HepG2 (cell line): ENCODE measurements around the gene C1QTNF5. TPM values are rescaled to one million over a fixed set of nuclear protein-coding genes. Genes with fewer than 3 reads are reported as not detected.

ENCODE experiments used
- ATF7-NPFF ChIP-seq: sonication (generic); formaldehyde crosslinking; IDR thresholded peaks from 2 replicates; pipeline ENCODE4 v1.8.1; 2023; ENCODE audit warnings: mild to moderate bottlenecking, low read depth, missing genetic modification reagents, moderate library complexity
- BCL6 ChIP-seq: IDR thresholded peaks from 2 replicates; pipeline ENCODE4 v1.6.1; 2016; ENCODE audit warnings: missing genetic modification reagents, missing compliant biosample characterization
- ERF ChIP-seq: IDR thresholded peaks from 2 replicates; pipeline ENCODE4 v1.6.1; 2018; ENCODE audit warnings: missing biosample characterization, missing genetic modification reagents
- FOXA3 ChIP-seq: IDR thresholded peaks from 2 replicates; pipeline ENCODE4 v1.6.1; 2016; ENCODE audit warnings: missing genetic modification reagents, missing compliant biosample characterization
- JDP2 ChIP-seq: sonication (generic); formaldehyde crosslinking; IDR thresholded peaks from 2 replicates; pipeline ENCODE4 v1.8.1; 2022; ENCODE audit warnings: missing genetic modification reagents, borderline replicate concordance
- JUND ChIP-seq: sonication (generic); formaldehyde crosslinking; IDR thresholded peaks from 2 replicates; pipeline ENCODE4 v1.8.0; 2022; ENCODE audit warnings: mild to moderate bottlenecking, missing genetic modification reagents
- KLF15 ChIP-seq: sonication (generic); formaldehyde crosslinking; IDR thresholded peaks from 2 replicates; pipeline ENCODE4 v1.8.1; 2023; ENCODE audit warnings: borderline replicate concordance, mild to moderate bottlenecking, inconsistent platforms, missing genetic modification reagents, mixed read lengths
- MLLT10 ChIP-seq: sonication (generic); formaldehyde crosslinking; IDR thresholded peaks from 2 replicates; pipeline ENCODE4 v1.4.0; 2020; ENCODE audit warnings: missing genetic modification reagents
- NFYC ChIP-seq: IDR thresholded peaks from 2 replicates; pipeline ENCODE4 v1.6.1; 2016; ENCODE audit warnings: missing genetic modification reagents, missing compliant biosample characterization
- NR2F6 ChIP-seq, 2 experiments: IDR thresholded peaks; 2 replicates each; pipeline ENCODE4 v1.6.1; 2016; ENCODE audit warnings: antibody characterized with exemption in 1 of 2, mild to moderate bottlenecking in 1 of 2
- ONECUT2 ChIP-seq: sonication (generic); formaldehyde crosslinking; IDR thresholded peaks from 2 replicates; pipeline ENCODE4 v1.4.0; 2020; ENCODE audit warnings: missing genetic modification reagents
- PLRG1 ChIP-seq: fragments of 450-650 bp; conservative IDR thresholded peaks from 2 replicates; pipeline ENCODE4 v1.6.1; 2016
- RBAK ChIP-seq: sonication (generic); formaldehyde crosslinking; IDR thresholded peaks from 2 replicates; pipeline ENCODE4 v1.5.1; 2020; ENCODE audit warnings: mild to moderate bottlenecking, missing genetic modification reagents
- SAFB2 ChIP-seq: sonication (generic); formaldehyde crosslinking; IDR thresholded peaks from 2 replicates; pipeline ENCODE4 v1.5.1; 2020; ENCODE audit warnings: missing genetic modification reagents, low read depth, mild to moderate bottlenecking, borderline replicate concordance
- SUZ12 ChIP-seq: fragments of 150-350 bp; IDR thresholded peaks from 2 replicates; pipeline ENCODE4 v1.6.1; 2014; ENCODE audit warnings: low read depth, low read length
- TCF7 ChIP-seq: sonication (generic); IDR thresholded peaks from 2 replicates; pipeline ENCODE4 v1.6.1; 2016; ENCODE audit warnings: antibody characterized with exemption, low read depth
- TEAD3 ChIP-seq: optimal IDR thresholded peaks from 2 replicates; pipeline ENCODE3; 2016; ENCODE audit warnings: borderline replicate concordance
- XBP1 ChIP-seq: sonication (generic); formaldehyde crosslinking; IDR thresholded peaks from 2 replicates; pipeline ENCODE4 v1.5.0; 2020; ENCODE audit warnings: missing genetic modification reagents
- XRCC5 ChIP-seq: fragments of 200-400 bp; formaldehyde crosslinking; optimal IDR thresholded peaks from 2 replicates; pipeline ENCODE3; 2017; ENCODE audit warnings: mild to moderate bottlenecking, low read length
- ZBTB44 ChIP-seq: sonication (generic); formaldehyde crosslinking; IDR thresholded peaks from 2 replicates; pipeline ENCODE4 v1.4.0; 2020; ENCODE audit warnings: missing genetic modification reagents
- ZKSCAN8 ChIP-seq: IDR thresholded peaks from 2 replicates; pipeline ENCODE4 v1.6.1; 2016; ENCODE audit warnings: borderline replicate concordance, missing genetic modification reagents, missing compliant biosample characterization
- ZNF251 ChIP-seq: sonication (generic); formaldehyde crosslinking; IDR thresholded peaks from 2 replicates; pipeline ENCODE4 v1.9.0; 2021; ENCODE audit warnings: mild to moderate bottlenecking, missing genetic modification reagents
- ZNF317 ChIP-seq: sonication (generic); formaldehyde crosslinking; IDR thresholded peaks from 2 replicates; pipeline ENCODE4 v1.5.0; 2020; ENCODE audit warnings: mild to moderate bottlenecking, missing genetic modification reagents
- ZNF468 ChIP-seq: sonication (generic); formaldehyde crosslinking; IDR thresholded peaks from 2 replicates; pipeline ENCODE4 v1.8.0; 2022; ENCODE audit warnings: mild to moderate bottlenecking, moderate library complexity, missing genetic modification reagents
- ZNF564 ChIP-seq: sonication (generic); formaldehyde crosslinking; IDR thresholded peaks from 2 replicates; pipeline ENCODE4 v1.8.1; 2023; ENCODE audit warnings: mild to moderate bottlenecking, missing genetic modification reagents
- ZNF737 ChIP-seq: sonication (generic); formaldehyde crosslinking; IDR thresholded peaks from 2 replicates; pipeline ENCODE4 v1.5.0; 2020; ENCODE audit warnings: missing genetic modification reagents, mild to moderate bottlenecking, borderline replicate concordance
- ZNF790 ChIP-seq: sonication (generic); formaldehyde crosslinking; IDR thresholded peaks from 2 replicates; pipeline ENCODE4 v1.8.0; 2022; ENCODE audit warnings: missing genetic modification reagents, mild to moderate bottlenecking, borderline replicate concordance
- polyA plus RNA-seq, 8 experiments: library from polyadenylated mRNA; depleted of rRNA in 3 of 8; stranded (reverse) in 7 of 8; unstranded in 1 of 8; fragments of >200 nt; fragmentation: Illumina TruSeq in 4 of 8; extraction: Trizol in 4 of 8; gene quantifications; 2 replicates each; pipeline versions ENCODE4 v1.2.1 to v1.2.3, GENCODE V29; 2011 to 2016; ENCODE audit warnings: low read depth in 4 of 8, missing spikeins in 1 of 8, mixed read lengths in 1 of 8; ENCODE audit not compliant: insufficient read depth in 1 of 8
- total RNA-seq, 5 experiments: library from RNA; depleted of rRNA; stranded (reverse); fragments of >200 nt; fragmentation: Illumina TruSeq; extraction: Trizol; gene quantifications; 2 replicates each; pipeline ENCODE4 v1.2.3, GENCODE V29; 2016; ENCODE audit warnings: low read depth in 1 of 5
- TF ChIP-seq, protein P1 (sequence below): fragments of 450-650 bp; IDR thresholded peaks from 2 replicates; pipeline ENCODE4 v1.6.1; 2017; ENCODE audit warnings: mild to moderate bottlenecking

The C1QTNF5 gene
- total and polyA plus RNA-seq, 2 of the 13 experiments (the other 11 are each of a cell fraction or from before 2014, with no cell fraction given) = 0.86 to 1.2 TPM

DNA sequence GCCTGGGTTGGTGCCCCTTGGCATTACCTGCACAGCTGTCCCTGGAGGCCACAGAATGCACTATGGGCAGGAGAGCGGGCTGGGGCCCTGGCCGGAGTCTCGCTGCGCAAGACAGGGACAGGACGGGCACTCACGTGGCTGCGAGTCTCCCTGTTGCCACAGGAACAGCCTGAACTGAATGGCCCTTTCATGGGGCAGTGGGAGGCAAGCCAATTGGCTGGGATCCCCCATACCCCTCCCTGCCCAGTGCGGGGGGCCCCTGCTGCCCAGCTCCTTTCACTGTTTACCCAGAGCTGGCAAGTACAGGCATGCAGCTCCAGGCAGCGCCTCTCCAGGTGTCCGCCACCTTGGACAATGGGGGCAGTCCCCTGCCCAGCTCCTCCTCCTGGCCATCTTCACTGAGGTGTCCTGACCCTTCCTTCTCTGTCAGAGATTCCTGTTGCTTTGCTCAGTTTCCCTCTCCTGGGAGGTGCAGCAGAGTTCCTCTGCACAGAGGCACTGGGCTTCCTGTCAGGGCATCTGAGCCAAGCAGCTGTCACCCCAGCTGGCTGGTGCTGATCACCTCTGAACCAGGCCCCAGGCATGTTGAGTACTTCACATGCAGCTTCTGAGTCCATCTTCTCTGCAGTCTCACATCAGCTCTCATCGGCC lies 35.6 kb upstream of the C1QTNF5 start (continued):
- TF ChIP-seq ZBTB44 (no peak), BCL6 (CRISPR knock-in tag) (peak; percentile 70), JUND (CRISPR knock-in tag) (no peak), SUZ12 (no peak), ZNF251 (CRISPR knock-in tag) (no peak), MLLT10 (CRISPR knock-in tag) (no peak), JDP2 (no peak; the same call in 1 of the 2 replicates), XBP1 (no peak), NR2F6 (IDR thresholded peaks at IDR 0.05) (peak; percentile 8; the same call in 1 of the 2 replicates), NR2F6 (CRISPR knock-in tag; IDR thresholded peaks at IDR 0.05) (peak; percentile 8; the same call in 1 of the 2 replicates), SAFB2 (CRISPR knock-in tag) (no peak), ZNF317 (CRISPR knock-in tag) (no peak), ERF (CRISPR knock-in tag) (peak; percentile 64; the same call in 1 of the 2 replicates), TCF7 (no peak), PLRG1 (no peak), ZNF564 (CRISPR knock-in tag) (no peak), KLF15 (CRISPR knock-in tag) (no peak), ATF7-NPFF (no peak), XRCC5 (peak; percentile 80), ZNF737 (CRISPR knock-in tag) (no peak), RBAK (CRISPR knock-in tag) (no peak), TEAD3 (CRISPR knock-in tag) (peak; percentile 50), FOXA3 (CRISPR knock-in tag) (peak; percentile 82), ONECUT2 (CRISPR knock-in tag) (no peak), ZKSCAN8 (CRISPR knock-in tag) (no peak), ZNF790 (CRISPR knock-in tag) (no peak), ZNF468 (CRISPR knock-in tag) (no peak), NFYC (CRISPR knock-in tag) (peak; percentile 58)
- TF ChIP-seq, protein P1, sequence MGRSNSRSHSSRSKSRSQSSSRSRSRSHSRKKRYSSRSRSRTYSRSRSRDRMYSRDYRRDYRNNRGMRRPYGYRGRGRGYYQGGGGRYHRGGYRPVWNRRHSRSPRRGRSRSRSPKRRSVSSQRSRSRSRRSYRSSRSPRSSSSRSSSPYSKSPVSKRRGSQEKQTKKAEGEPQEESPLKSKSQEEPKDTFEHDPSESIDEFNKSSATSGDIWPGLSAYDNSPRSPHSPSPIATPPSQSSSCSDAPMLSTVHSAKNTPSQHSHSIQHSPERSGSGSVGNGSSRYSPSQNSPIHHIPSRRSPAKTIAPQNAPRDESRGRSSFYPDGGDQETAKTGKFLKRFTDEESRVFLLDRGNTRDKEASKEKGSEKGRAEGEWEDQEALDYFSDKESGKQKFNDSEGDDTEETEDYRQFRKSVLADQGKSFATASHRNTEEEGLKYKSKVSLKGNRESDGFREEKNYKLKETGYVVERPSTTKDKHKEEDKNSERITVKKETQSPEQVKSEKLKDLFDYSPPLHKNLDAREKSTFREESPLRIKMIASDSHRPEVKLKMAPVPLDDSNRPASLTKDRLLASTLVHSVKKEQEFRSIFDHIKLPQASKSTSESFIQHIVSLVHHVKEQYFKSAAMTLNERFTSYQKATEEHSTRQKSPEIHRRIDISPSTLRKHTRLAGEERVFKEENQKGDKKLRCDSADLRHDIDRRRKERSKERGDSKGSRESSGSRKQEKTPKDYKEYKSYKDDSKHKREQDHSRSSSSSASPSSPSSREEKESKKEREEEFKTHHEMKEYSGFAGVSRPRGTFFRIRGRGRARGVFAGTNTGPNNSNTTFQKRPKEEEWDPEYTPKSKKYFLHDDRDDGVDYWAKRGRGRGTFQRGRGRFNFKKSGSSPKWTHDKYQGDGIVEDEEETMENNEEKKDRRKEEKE = no peak
